Activated T-cell treated with anti-CD3 and anti-CD28 coated beads, Interleukin-2, amount 50 U/mL, for 24 hours (primary cell): ENCODE measurements around the gene CERS1.
"Not testable (repeated sequence)": the region's sequence is repeated elsewhere in the genome, so short reads cannot be mapped to it uniquely, and the experiment has no call there.

Experiments used
- DNase-seq: peaks from one replicate; pipeline ENCODE4 v3.0.0-alpha.2; 2020
- H3K27ac Mint-ChIP-seq: 2 replicates; pipeline ENCODE4 v1.8.0; 2020; ENCODE audit warnings: mild to moderate bottlenecking, mixed read lengths
- H3K27me3 Mint-ChIP-seq: 2 replicates; pipeline ENCODE4 v1.8.0; 2020; ENCODE audit warnings: mixed read lengths
- H3K36me3 Mint-ChIP-seq: 2 replicates; pipeline ENCODE4 v1.8.0; 2020; ENCODE audit warnings: low read depth, mixed read lengths
- H3K4me1 Mint-ChIP-seq: 2 replicates; pipeline ENCODE4 v1.8.0; 2020; ENCODE audit warnings: low read depth, mixed read lengths
- H3K4me3 Mint-ChIP-seq: 2 replicates; pipeline ENCODE4 v1.8.0; 2020; ENCODE audit warnings: mild to moderate bottlenecking, moderate library complexity, mixed read lengths
- H3K9me3 Mint-ChIP-seq: 2 replicates; pipeline ENCODE4 v1.8.0; 2020; ENCODE audit warnings: mixed read lengths

Gene CERS1

GRCh38 chr19:18928018-18928805, 32.3 kb upstream of the CERS1 start:
- DNase-seq = no peak
- peaks cover 4% of the 10 kb centered on the region for H3K27me3 Mint-ChIP-seq
- H3K4me1 Mint-ChIP-seq = peaks cover 8% of the 10 kb centered on the region
- H3K36me3 Mint-ChIP-seq = peaks cover 60% of the 10 kb centered on the region
- no peak overlapping the region for H3K27ac Mint-ChIP-seq
- H3K9me3 Mint-ChIP-seq = no peaks in the 10 kb centered on the region
- H3K4me3 Mint-ChIP-seq = no peak overlapping the region

DNA sequence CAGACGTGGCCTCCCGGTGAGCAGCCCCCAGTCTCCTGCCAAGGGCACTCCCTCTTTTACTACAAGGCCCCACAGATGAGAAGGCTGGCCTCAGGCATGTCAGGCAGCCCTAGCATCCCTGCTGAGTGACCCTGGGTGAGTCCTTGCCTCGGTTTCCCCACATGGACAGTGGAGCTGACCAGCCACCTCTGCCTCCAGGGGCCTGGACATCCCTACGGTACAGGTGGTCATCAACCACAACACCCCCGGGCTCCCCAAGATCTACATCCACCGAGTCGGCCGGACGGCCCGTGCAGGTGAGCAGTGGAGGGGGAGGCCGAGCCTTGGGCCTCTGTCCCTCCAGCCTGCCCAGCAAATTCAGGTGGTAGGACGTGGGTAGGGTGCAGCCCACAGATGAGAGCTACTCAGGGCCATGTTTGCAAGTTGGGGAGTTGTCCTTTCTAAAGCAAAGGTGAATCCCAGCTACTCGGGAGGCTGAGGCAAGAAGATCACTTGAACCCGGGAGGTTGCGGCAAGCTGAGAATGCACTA, 28.8 kb upstream of the CERS1 start:
- Mint-ChIP-seq H3K36me3 (peaks cover 95% of the 10 kb centered on the region), H3K4me3 (no peak overlapping the region), H3K9me3 (no peaks in the 10 kb centered on the region), H3K27me3 (no peaks in the 10 kb centered on the region), H3K27ac (peak overlapping the region; percentile 12), H3K4me1 (peaks cover 17% of the 10 kb centered on the region)
- no peak for DNase-seq

- no peaks in the 10 kb centered on the region for H3K9me3 Mint-ChIP-seq
- H3K4me3 Mint-ChIP-seq = no peak overlapping the region
- H3K4me1 Mint-ChIP-seq = peaks cover 31% of the 10 kb centered on the region
- peaks cover 91% of the 10 kb centered on the region for H3K36me3 Mint-ChIP-seq
- H3K27ac Mint-ChIP-seq = no peak overlapping the region
- no peak for DNase-seq
- no peaks in the 10 kb centered on the region for H3K27me3 Mint-ChIP-seq
Observed at GRCh38 chr19:18922228-18922985, 26.4 kb upstream of the CERS1 start.

GRCh38 chr19:18921593-18921992, 25.6 kb upstream of the CERS1 start:
- no peaks in the 10 kb centered on the region for H3K27me3 Mint-ChIP-seq
- H3K4me1 Mint-ChIP-seq = peaks cover 36% of the 10 kb centered on the region
- peaks cover 87% of the 10 kb centered on the region for H3K36me3 Mint-ChIP-seq
- peak overlapping the region; percentile 97 for H3K27ac Mint-ChIP-seq
- no peak for DNase-seq
- no peaks in the 10 kb centered on the region for H3K9me3 Mint-ChIP-seq
- peak overlapping the region; percentile 94 for H3K4me3 Mint-ChIP-seq

GRCh38 chr19:18920400-18920799, 24.4 kb upstream of the CERS1 start:
- H3K4me3 Mint-ChIP-seq = peak overlapping the region; percentile 94
- peaks cover 87% of the 10 kb centered on the region for H3K36me3 Mint-ChIP-seq
- no peak for DNase-seq
- peak overlapping the region; percentile 97 for H3K27ac Mint-ChIP-seq
- no peaks in the 10 kb centered on the region for H3K9me3 Mint-ChIP-seq
- peaks cover 41% of the 10 kb centered on the region for H3K4me1 Mint-ChIP-seq
- no peaks in the 10 kb centered on the region for H3K27me3 Mint-ChIP-seq

DNA sequence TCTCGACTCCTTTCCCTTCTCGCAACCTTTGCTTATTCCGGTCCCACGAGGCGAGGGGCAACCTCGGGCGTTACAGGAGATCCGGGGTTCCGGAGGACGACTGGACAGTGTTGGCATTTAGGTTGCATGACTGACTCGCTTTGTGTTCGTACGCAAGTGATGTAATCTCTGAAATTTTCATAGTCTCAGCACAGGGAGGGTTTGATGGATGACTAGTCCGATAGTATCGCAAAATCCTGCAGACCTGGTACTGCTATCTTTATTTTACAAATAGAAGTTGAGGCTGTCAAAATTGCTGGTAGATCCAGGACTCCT, 23.9 kb upstream of the CERS1 start:
- no peaks in the 10 kb centered on the region for H3K27me3 Mint-ChIP-seq
- H3K9me3 Mint-ChIP-seq = no peaks in the 10 kb centered on the region
- DNase-seq = no peak
- H3K4me1 Mint-ChIP-seq = peaks cover 45% of the 10 kb centered on the region
- peak overlapping the region; percentile 97 for H3K27ac Mint-ChIP-seq
- peaks cover 88% of the 10 kb centered on the region for H3K36me3 Mint-ChIP-seq
- H3K4me3 Mint-ChIP-seq = peak overlapping the region; percentile 94

- Mint-ChIP-seq H3K4me1 (peaks cover 45% of the 10 kb centered on the region), H3K9me3 (no peaks in the 10 kb centered on the region), H3K4me3 (peak within 1 kb of the TSS; percentile 94), H3K27me3 (no peaks in the 10 kb centered on the region), H3K27ac (peak within 1 kb of the TSS; percentile 97), H3K36me3 (peaks cover 86% of the 10 kb centered on the region)
- peak; percentile 97 for DNase-seq
Observed at GRCh38 chr19:18919086-18919899, 23.3 kb upstream of the CERS1 start, which contains the start of the genes COPE and DDX49. TSS of gene COPE (minus strand) at chr19:18919387. CDS start at chr19:18919348, 39 bp downstream. TSS of gene DDX49 (plus strand) at chr19:18919715. CDS start at chr19:18919742, 27 bp downstream.

- peaks cover 50% of the 10 kb centered on the region for H3K4me1 Mint-ChIP-seq
- peak overlapping the region; percentile 69 for H3K27ac Mint-ChIP-seq
- peak overlapping the region; percentile 94 for H3K4me3 Mint-ChIP-seq
Observed at GRCh38 chr19:18917593-18917992, 21.6 kb upstream of the CERS1 start.

GRCh38 chr19:18915639-18916038, 19.7 kb upstream of the CERS1 start:
- DNase-seq = no peak
- Mint-ChIP-seq H3K27ac (peak overlapping the region; percentile 33), H3K9me3 (no peaks in the 10 kb centered on the region), H3K4me3 (peak overlapping the region; percentile 10), H3K36me3 (peaks cover 81% of the 10 kb centered on the region), H3K27me3 (no peaks in the 10 kb centered on the region), H3K4me1 (peaks cover 42% of the 10 kb centered on the region)

More at GRCh38 chr19:18917593-18917992, 21.6 kb upstream of the CERS1 start:
- not testable (repeated sequence) for H3K27me3 Mint-ChIP-seq, H3K9me3 Mint-ChIP-seq, DNase-seq
- peaks cover 86% of the 10 kb centered on the region for H3K36me3 Mint-ChIP-seq

DNA sequence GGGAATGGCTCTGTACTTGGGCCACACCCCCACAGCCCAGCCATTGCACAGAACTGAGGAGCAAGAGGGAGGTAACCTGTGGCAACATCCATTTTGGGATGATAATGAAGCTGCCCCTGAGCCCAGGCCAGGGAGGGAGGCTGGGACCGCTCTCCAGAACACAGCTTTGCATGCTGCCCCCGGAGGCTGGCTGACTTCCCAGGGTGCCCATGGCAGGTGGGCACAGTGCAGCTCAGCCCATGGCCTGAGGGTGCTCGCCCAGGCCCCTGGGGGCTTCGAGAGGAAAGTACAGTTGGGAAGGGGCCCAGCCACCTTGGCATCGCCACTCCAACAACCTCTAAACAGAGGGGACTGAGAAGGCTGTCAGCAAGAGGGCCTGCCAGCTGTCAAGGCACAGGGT, 17.5 kb upstream of the CERS1 start:
- Mint-ChIP-seq H3K27ac (no peak overlapping the region), H3K4me3 (no peak overlapping the region), H3K9me3 (no peaks in the 10 kb centered on the region), H3K36me3 (peaks cover 81% of the 10 kb centered on the region), H3K4me1 (peaks cover 27% of the 10 kb centered on the region), H3K27me3 (no peaks in the 10 kb centered on the region)
- DNase-seq = no peak

GRCh38 chr19:18912933-18913332, 17.0 kb upstream of the CERS1 start:
- Mint-ChIP-seq H3K36me3 (peaks cover 80% of the 10 kb centered on the region), H3K27ac (no peak overlapping the region), H3K4me1 (peaks cover 23% of the 10 kb centered on the region), H3K4me3 (no peak overlapping the region), H3K9me3 (no peaks in the 10 kb centered on the region), H3K27me3 (no peaks in the 10 kb centered on the region)
- DNase-seq = no peak

- no peak for DNase-seq
- H3K4me1 Mint-ChIP-seq = peaks cover 14% of the 10 kb centered on the region
- no peak overlapping the region for H3K4me3 Mint-ChIP-seq
- no peaks in the 10 kb centered on the region for H3K9me3 Mint-ChIP-seq
- H3K27ac Mint-ChIP-seq = no peak overlapping the region
- H3K36me3 Mint-ChIP-seq = peaks cover 82% of the 10 kb centered on the region
- H3K27me3 Mint-ChIP-seq = no peaks in the 10 kb centered on the region
Observed at GRCh38 chr19:18910801-18911436, 15.0 kb upstream of the CERS1 start.

DNA sequence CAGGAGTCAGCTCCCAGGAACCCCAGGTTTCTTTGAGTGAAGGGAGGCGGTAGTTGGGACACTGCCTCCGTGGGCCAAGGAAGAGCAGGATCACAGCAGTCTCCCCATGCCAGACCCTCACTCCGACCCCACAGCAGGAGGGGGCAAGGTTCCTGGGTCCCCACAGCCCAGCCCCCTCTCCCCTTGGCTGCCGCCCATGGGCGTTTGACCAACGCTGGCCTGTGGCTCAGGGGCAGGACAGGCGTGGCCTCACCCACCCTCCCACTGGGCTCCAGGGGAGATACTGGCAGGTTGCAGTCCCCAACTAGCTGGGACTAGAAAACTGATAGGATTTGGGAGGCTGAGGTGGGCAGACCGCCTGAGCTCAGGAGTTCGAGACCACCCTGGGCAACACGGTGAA, 14.1 kb upstream of the CERS1 start:
- Mint-ChIP-seq H3K4me1 (peaks cover 5% of the 10 kb centered on the region), H3K27ac (no peak overlapping the region), H3K27me3 (no peaks in the 10 kb centered on the region), H3K4me3 (no peak overlapping the region), H3K36me3 (peaks cover 82% of the 10 kb centered on the region), H3K9me3 (no peaks in the 10 kb centered on the region)
- no peak for DNase-seq
